Naive B cell (primary cell): ENCODE measurements around the gene ANK3. TPM values are rescaled to one million over a fixed set of nuclear protein-coding genes. Genes with fewer than 3 reads are reported as not detected.

Experiments used
- ATAC-seq, 2 donors: fragments of 150-1000 bp; cut with Tn5 transposase; 2 replicates each; pipeline ENCODE4 v1.10.0; 2021; ENCODE audit warnings: low read depth in 2 of 2, mild to moderate bottlenecking in 2 of 2, moderate library complexity in 2 of 2
- DNase-seq: peaks from one replicate; pipeline ENCODE4 v3.0.0; 2022
- H3K27ac Mint-ChIP-seq, 6 donors: one replicate each; pipeline ENCODE4 v1.8.0; 2020 to 2022; ENCODE audit warnings: mild to moderate bottlenecking in 6 of 6, mixed read lengths in 6 of 6, moderate library complexity in 5 of 6, inconsistent platforms in 2 of 6
- H3K27me3 Mint-ChIP-seq, 3 donors: one replicate each; pipeline ENCODE4 v1.8.0; 2021 to 2022; ENCODE audit warnings: mixed read lengths in 3 of 3, mild to moderate bottlenecking in 1 of 3
- H3K36me3 Mint-ChIP-seq, 2 donors: one replicate each; pipeline ENCODE4 v1.8.0; 2020 to 2022; ENCODE audit warnings: mixed read lengths in 2 of 2, inconsistent platforms in 1 of 2, mild to moderate bottlenecking in 1 of 2
- H3K4me1 Mint-ChIP-seq, 3 donors: one replicate each; pipeline ENCODE4 v1.8.0; 2020 to 2022; ENCODE audit warnings: mixed read lengths in 3 of 3, inconsistent platforms in 1 of 3, mild to moderate bottlenecking in 1 of 3, moderate library complexity in 1 of 3
- H3K4me3 Mint-ChIP-seq, 8 donors: one replicate each; pipeline ENCODE4 v1.8.0; 2020 to 2022; ENCODE audit warnings: mild to moderate bottlenecking in 8 of 8, mixed read lengths in 8 of 8, moderate library complexity in 8 of 8, inconsistent platforms in 2 of 8
- H3K9me3 Mint-ChIP-seq, 7 donors: one replicate each; pipeline ENCODE4 v1.8.0; 2020 to 2022; ENCODE audit warnings: mixed read lengths in 7 of 7, mild to moderate bottlenecking in 5 of 7, inconsistent platforms in 2 of 7, moderate library complexity in 1 of 7
- polyA plus RNA-seq, 6 donors: library from polyadenylated mRNA; unstranded; fragments of 300-500 nt; fragmentation: Illumina TruSeq; gene quantifications; one replicate each; pipeline ENCODE4 v1.2.3, GENCODE V29; 2021; ENCODE audit warnings: low read depth in 6 of 6

ANK3 gene
- polyA plus RNA-seq, 6 donors from 2014 or later = 1.3 to 3.8 (median 2.5) TPM; not detected in 1

DNA sequence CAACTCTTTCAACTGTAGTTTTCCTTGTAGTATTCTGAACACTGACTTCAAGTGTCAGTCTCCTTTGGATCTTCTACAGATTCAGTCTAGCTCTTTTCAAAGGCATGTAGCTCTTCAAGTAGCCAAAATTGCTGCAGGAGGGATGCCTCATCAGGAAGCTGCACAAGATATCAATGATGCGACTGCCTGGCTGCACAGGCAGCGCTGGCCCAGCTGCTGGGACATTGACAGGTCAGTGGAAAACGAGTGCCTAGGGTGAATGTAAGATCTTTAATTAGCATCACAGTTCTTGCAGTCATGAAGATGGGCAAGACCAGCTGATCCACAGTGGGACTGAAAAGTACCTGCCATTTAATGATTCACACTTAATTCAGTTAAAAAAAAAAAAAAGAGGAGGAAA, 167.6 kb downstream of the ANK3 start:
- peaks cover 0 to 3% (median 0%) of the 10 kb centered on the region in 7 donors for H3K9me3 Mint-ChIP-seq
- ATAC-seq (no peak), DNase-seq (no peak)
- no peaks in the 10 kb centered on the region for H3K36me3 Mint-ChIP-seq
- H3K27ac Mint-ChIP-seq = no peak overlapping the region
- peaks cover 8 to 34% (median 18%) of the 10 kb centered on the region in 3 donors for H3K4me1 Mint-ChIP-seq
- H3K4me3 Mint-ChIP-seq = no peak overlapping the region
- no peaks in the 10 kb centered on the region for H3K27me3 Mint-ChIP-seq

GRCh38 chr10:60212195-60212594, 177.5 kb downstream of the ANK3 start:
- Mint-ChIP-seq H3K27me3 (no peaks in the 10 kb centered on the region), H3K36me3 (peaks cover 0 to 16% of the 10 kb centered on the region in 2 donors), H3K4me3 (peak overlapping the region in 4 of 8 donors; percentile 3 to 74 (median 25)), H3K27ac (peak overlapping the region in 4 of 6 donors; percentile 26 to 85 (median 40)), H3K9me3 (peaks cover 9 to 15% (median 11%) of the 10 kb centered on the region in 7 donors), H3K4me1 (peaks cover 43 to 68% (median 65%) of the 10 kb centered on the region in 3 donors)
- DNase-seq (no peak), ATAC-seq (no peak)

DNA sequence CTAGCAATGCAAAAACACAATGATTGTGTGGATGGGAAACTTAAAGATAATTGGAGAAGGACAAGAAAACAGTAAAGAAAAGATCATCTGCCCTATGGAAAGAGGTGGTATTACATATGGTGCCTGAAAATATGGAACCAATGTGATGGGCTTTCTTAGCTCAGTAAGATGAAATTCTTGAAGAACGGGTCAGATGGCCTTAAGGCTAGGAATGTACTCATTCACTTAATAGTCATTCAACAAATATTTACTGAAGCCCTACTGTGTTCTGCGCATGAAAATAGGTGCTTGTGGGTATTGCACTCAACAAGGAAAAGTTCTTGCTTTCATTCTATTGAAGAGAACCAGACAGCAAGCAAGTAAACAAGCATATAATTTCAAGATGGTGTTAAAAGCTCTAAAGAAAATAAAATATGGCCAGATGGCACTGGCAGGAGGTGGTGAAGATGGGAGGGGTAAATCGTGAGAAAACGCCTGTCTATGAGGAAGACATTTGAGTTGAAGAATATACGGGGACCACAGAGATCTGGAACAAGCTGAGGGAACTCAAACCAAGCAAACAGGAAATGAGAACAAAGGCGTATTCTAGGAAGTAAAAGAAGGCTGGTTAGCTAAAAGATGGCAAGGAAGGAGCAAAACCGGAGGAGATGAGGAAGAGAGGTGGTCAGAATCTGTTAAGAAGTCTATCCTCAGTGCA, 179.7 kb downstream of the ANK3 start:
- Mint-ChIP-seq H3K9me3 (peaks cover 9 to 15% (median 11%) of the 10 kb centered on the region in 7 donors), H3K27me3 (no peaks in the 10 kb centered on the region), H3K4me3 (peak overlapping the region in 6 of 8 donors; percentile 18 to 78 (median 40)), H3K27ac (peak overlapping the region in 4 of 6 donors; percentile 9 to 55 (median 45)), H3K4me1 (peaks cover 33 to 52% (median 43%) of the 10 kb centered on the region in 3 donors), H3K36me3 (peaks cover 0 to 16% of the 10 kb centered on the region in 2 donors)
- ATAC-seq (no peak), DNase-seq (no peak)

GRCh38 chr10:60208676-60209269, 180.9 kb downstream of the ANK3 start:
- DNase-seq (no peak), ATAC-seq (no peak)
- Mint-ChIP-seq H3K4me1 (peaks cover 30 to 49% (median 41%) of the 10 kb centered on the region in 3 donors), H3K27ac (peak overlapping the region in 2 of 6 donors; percentile 0 to 12), H3K9me3 (peaks cover 8 to 13% (median 9%) of the 10 kb centered on the region in 7 donors), H3K36me3 (peaks cover 0 to 16% of the 10 kb centered on the region in 2 donors), H3K4me3 (no peak overlapping the region), H3K27me3 (no peaks in the 10 kb centered on the region)

GRCh38 chr10:60207894-60208293, 181.8 kb downstream of the ANK3 start:
- Mint-ChIP-seq H3K36me3 (peaks cover 0 to 16% of the 10 kb centered on the region in 2 donors), H3K4me1 (peaks cover 30 to 45% (median 41%) of the 10 kb centered on the region in 3 donors), H3K27me3 (no peaks in the 10 kb centered on the region), H3K4me3 (no peak overlapping the region), H3K9me3 (peaks cover 8 to 13% (median 9%) of the 10 kb centered on the region in 7 donors), H3K27ac (no peak overlapping the region)
- ATAC-seq = no peak
- DNase-seq = no peak

DNA sequence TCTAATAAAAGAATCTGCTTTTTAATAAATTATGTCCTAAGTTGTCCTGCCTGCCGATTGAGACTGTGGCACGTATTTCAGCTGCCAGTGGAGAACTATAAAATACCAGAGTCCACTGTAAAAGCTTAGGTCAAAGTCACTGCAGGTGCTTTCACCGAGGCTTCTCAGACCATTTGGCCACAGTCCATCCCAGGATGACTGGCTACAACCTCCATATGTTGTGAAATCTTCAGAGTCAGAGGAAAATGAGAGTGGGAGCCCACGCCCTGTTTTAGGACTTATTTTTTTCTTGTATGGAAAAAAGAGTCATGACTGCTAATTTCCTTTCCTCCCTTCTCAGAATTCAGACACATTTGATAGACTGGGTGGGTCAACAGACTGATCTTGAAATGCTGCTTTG, 182.9 kb downstream of the ANK3 start:
- Mint-ChIP-seq H3K4me1 (peaks cover 24 to 38% (median 34%) of the 10 kb centered on the region in 3 donors), H3K27ac (no peak overlapping the region), H3K9me3 (peaks cover 2 to 6% (median 4%) of the 10 kb centered on the region in 7 donors), H3K4me3 (no peak overlapping the region), H3K36me3 (peaks cover 0 to 8% of the 10 kb centered on the region in 2 donors), H3K27me3 (no peaks in the 10 kb centered on the region)
- ATAC-seq (no peak), DNase-seq (no peak)

DNA sequence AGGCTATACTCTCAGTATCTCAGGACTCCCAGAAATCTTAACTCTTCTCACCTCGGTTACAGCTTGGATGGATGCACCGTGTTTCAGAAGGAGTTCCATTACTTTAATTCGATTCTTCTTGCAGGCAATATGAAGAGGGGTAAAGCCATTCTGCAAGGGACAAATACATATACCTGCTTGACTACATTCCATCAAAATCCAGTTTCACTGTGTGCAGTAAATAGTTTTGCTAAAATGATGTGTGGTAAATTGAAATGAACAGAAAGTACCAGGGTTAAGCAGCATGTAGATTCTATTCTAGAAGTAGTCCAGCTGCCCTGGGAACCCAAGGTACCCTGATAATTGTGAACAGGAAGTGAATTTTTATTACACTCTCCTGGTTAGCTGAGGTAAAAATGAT, 183.9 kb downstream of the ANK3 start:
- no peaks in the 10 kb centered on the region for H3K36me3 Mint-ChIP-seq
- ATAC-seq (no peak), DNase-seq (no peak)
- no peak overlapping the region for H3K27ac Mint-ChIP-seq
- H3K27me3 Mint-ChIP-seq = no peaks in the 10 kb centered on the region
- no peak overlapping the region for H3K4me3 Mint-ChIP-seq
- peaks cover 19 to 29% (median 27%) of the 10 kb centered on the region in 3 donors for H3K4me1 Mint-ChIP-seq
- H3K9me3 Mint-ChIP-seq = peaks cover 0 to 3% (median 0%) of the 10 kb centered on the region in 7 donors

DNA sequence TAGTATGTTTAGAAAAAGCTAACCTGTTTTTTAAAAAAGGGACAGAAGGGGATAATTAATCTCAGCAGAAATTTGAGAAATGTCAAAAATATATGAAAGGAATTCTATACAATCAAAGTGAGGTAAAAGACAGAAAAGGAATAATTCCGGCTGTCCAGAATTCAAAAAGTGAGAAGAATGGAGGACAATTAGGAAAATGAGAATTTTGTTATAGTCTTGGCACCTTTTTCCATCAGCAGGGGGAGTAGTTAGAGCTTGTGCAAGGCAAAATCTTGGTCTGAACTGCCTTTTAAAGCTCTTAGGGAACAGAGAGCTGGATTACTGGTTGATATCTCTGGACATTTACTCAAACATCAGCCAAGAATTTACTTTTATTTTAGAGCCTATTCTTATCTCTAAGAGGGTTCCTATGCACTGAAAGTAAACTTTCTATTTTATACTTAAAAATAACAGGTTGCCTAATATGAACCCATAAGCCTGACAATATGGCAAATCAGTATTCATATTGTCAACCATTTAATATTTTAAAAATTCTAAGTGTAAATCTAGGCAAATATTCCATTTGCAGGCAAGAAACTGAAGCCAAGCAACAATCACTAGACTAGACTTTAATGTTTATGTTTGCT, 185.6 kb downstream of the ANK3 start:
- peak in 1 of 2 donors; percentile 33 for ATAC-seq
- H3K4me3 Mint-ChIP-seq = no peak overlapping the region
- no peaks in the 10 kb centered on the region for H3K36me3 Mint-ChIP-seq
- DNase-seq = peak; percentile 20
- no peaks in the 10 kb centered on the region for H3K27me3 Mint-ChIP-seq
- no peak overlapping the region for H3K27ac Mint-ChIP-seq
- peaks cover 12 to 17% (median 12%) of the 10 kb centered on the region in 3 donors for H3K4me1 Mint-ChIP-seq
- H3K9me3 Mint-ChIP-seq = no peaks in the 10 kb centered on the region

DNA sequence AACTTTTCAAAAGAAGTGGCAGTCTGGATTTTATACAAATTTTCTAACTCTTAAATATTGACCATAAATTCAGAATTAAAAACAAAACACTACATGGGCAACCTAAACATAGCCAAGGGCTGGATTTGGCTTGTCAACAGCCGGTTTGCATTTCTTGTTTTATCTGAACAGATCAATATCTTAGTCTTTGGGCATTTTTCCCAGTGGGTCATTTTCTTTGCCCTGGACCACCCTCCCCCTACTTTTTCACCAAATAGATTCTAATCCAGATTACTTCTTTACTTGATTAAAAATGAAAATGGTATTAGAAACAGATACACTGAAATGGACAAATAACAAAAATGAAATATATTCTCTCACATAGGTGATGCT, 189.0 kb downstream of the ANK3 start:
- DNase-seq = no peak
- H3K9me3 Mint-ChIP-seq = no peaks in the 10 kb centered on the region
- H3K36me3 Mint-ChIP-seq = peaks cover 0 to 7% of the 10 kb centered on the region in 2 donors
- no peaks in the 10 kb centered on the region for H3K27me3 Mint-ChIP-seq
- no peak for ATAC-seq
- H3K27ac Mint-ChIP-seq = no peak overlapping the region
- H3K4me3 Mint-ChIP-seq = no peak overlapping the region
- peaks cover 6 to 8% (median 7%) of the 10 kb centered on the region in 3 donors for H3K4me1 Mint-ChIP-seq

DNA sequence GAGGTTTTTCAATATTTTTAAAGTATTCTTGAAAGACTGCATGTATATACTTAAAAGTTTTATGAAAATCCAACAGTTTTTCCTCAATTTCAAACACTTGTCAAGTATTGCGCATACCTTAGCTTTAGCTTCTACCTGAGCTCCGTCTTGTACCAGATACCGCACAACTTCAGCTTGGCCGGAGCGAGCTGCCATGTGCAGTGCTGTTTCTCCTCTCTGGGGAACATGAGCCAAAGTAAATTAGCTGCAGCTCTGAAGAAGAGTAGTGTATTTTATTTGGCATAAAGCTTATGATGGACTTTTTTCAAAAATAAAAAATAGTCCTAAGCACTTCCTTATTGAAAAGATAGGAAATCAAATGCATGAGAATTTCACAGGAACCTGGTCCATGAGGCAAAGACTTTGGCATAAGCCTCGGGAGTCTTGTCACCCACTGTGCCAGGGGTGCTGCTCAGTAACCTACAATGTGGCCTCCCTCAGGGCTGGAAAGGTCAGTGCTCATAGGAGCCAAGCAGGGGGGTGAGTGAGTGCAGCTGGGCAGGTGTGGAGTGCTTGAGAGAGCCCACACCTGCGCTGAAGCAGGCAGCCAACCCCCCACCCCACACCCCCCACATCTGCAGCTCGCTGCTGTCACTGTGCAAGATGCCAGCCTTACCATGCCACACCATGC, 189.5 kb downstream of the ANK3 start:
- Mint-ChIP-seq H3K27ac (peak overlapping the region in 1 of 6 donors; percentile 15), H3K4me1 (peaks cover 4 to 6% (median 5%) of the 10 kb centered on the region in 3 donors), H3K27me3 (no peaks in the 10 kb centered on the region), H3K9me3 (no peaks in the 10 kb centered on the region), H3K36me3 (peaks cover 0 to 7% of the 10 kb centered on the region in 2 donors), H3K4me3 (no peak overlapping the region)
- ATAC-seq = no peak
- DNase-seq = no peak

DNA sequence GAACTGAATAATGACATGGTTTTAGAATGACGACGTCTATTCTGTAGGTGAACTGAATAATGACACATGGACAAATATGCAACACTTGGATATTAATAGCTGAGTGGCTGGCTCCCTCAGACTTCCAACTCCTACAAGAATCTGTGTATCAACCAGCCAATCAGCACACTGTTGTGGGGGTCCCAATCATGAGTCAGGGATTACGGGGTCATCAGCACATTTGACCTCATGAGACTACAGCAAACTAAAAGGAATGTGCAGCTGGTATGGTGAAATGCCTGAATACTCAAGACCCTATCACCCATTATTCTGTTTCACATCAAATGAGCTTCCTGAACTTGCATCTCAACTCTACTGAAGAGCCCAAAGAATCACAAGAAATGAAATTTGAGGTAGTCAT, 192.5 kb downstream of the ANK3 start:
- Mint-ChIP-seq H3K9me3 (no peaks in the 10 kb centered on the region), H3K4me3 (no peak overlapping the region), H3K27me3 (peaks cover 0 to 5% (median 0%) of the 10 kb centered on the region in 3 donors), H3K4me1 (no peaks in the 10 kb centered on the region), H3K27ac (no peak overlapping the region), H3K36me3 (peaks cover 0 to 7% of the 10 kb centered on the region in 2 donors)
- DNase-seq (no peak), ATAC-seq (no peak)

GRCh38 chr10:60194421-60194820, 195.3 kb downstream of the ANK3 start:
- Mint-ChIP-seq H3K36me3 (peaks cover 7 to 8% of the 10 kb centered on the region in 2 donors), H3K4me1 (no peaks in the 10 kb centered on the region), H3K27ac (no peak overlapping the region), H3K4me3 (no peak overlapping the region), H3K27me3 (peaks cover 0 to 13% (median 5%) of the 10 kb centered on the region in 3 donors), H3K9me3 (peaks cover 0 to 6% (median 2%) of the 10 kb centered on the region in 7 donors)
- DNase-seq = no peak
- no peak for ATAC-seq

- Mint-ChIP-seq H3K9me3 (peaks cover 0 to 6% (median 2%) of the 10 kb centered on the region in 7 donors), H3K4me1 (no peaks in the 10 kb centered on the region), H3K27me3 (peaks cover 0 to 13% (median 9%) of the 10 kb centered on the region in 3 donors), H3K4me3 (no peak overlapping the region), H3K36me3 (peaks cover 7 to 8% of the 10 kb centered on the region in 2 donors), H3K27ac (peak overlapping the region in 1 of 6 donors; percentile 36)
- ATAC-seq (no peak), DNase-seq (no peak)
Observed at GRCh38 chr10:60192946-60193345, 196.7 kb downstream of the ANK3 start.
